Activated T-cell treated with anti-CD3 and anti-CD28 coated beads, Interleukin-2, amount 50 U/mL, for 24 hours (primary cell): Measurements from ENCODE around the gene RAMP3.
"Not testable (repeated sequence)": the region's sequence is repeated elsewhere in the genome, so short reads cannot be mapped to it uniquely, and the experiment has no call there.

Experiments
- DNase-seq: peaks from one replicate; pipeline ENCODE4 v3.0.0-alpha.2; 2020
- H3K27ac Mint-ChIP-seq: 2 replicates; pipeline ENCODE4 v1.8.0; 2020; ENCODE audit warnings: mild to moderate bottlenecking, mixed read lengths
- H3K27me3 Mint-ChIP-seq: 2 replicates; pipeline ENCODE4 v1.8.0; 2020; ENCODE audit warnings: mixed read lengths
- H3K36me3 Mint-ChIP-seq: 2 replicates; pipeline ENCODE4 v1.8.0; 2020; ENCODE audit warnings: low read depth, mixed read lengths
- H3K4me1 Mint-ChIP-seq: 2 replicates; pipeline ENCODE4 v1.8.0; 2020; ENCODE audit warnings: low read depth, mixed read lengths
- H3K4me3 Mint-ChIP-seq: 2 replicates; pipeline ENCODE4 v1.8.0; 2020; ENCODE audit warnings: mild to moderate bottlenecking, moderate library complexity, mixed read lengths
- H3K9me3 Mint-ChIP-seq: 2 replicates; pipeline ENCODE4 v1.8.0; 2020; ENCODE audit warnings: mixed read lengths

Gene RAMP3

GRCh38 chr7:45198986-45199385, 41.4 kb downstream of the RAMP3 start:
- no peak overlapping the region for H3K4me3 Mint-ChIP-seq
- H3K27ac Mint-ChIP-seq: no peak overlapping the region
- peaks cover 32% of the 10 kb centered on the region for H3K27me3 Mint-ChIP-seq
- no peaks in the 10 kb centered on the region for H3K36me3 Mint-ChIP-seq
- H3K4me1 Mint-ChIP-seq: peaks cover 46% of the 10 kb centered on the region
- no peaks in the 10 kb centered on the region for H3K9me3 Mint-ChIP-seq
- no peak for DNase-seq

GRCh38 chr7:45199506-45199905, 41.9 kb downstream of the RAMP3 start:
- H3K4me1 Mint-ChIP-seq: peaks cover 50% of the 10 kb centered on the region
- no peaks in the 10 kb centered on the region for H3K9me3 Mint-ChIP-seq
- DNase-seq: no peak
- no peaks in the 10 kb centered on the region for H3K36me3 Mint-ChIP-seq
- H3K4me3 Mint-ChIP-seq: no peak overlapping the region
- no peak overlapping the region for H3K27ac Mint-ChIP-seq
- peaks cover 28% of the 10 kb centered on the region for H3K27me3 Mint-ChIP-seq

- no peak overlapping the region for H3K4me3 Mint-ChIP-seq
- no peaks in the 10 kb centered on the region for H3K36me3 Mint-ChIP-seq
- peaks cover 39% of the 10 kb centered on the region for H3K4me1 Mint-ChIP-seq
- peaks cover 11% of the 10 kb centered on the region for H3K27me3 Mint-ChIP-seq
- no peak overlapping the region for H3K27ac Mint-ChIP-seq
- no peak for DNase-seq
- H3K9me3 Mint-ChIP-seq: no peaks in the 10 kb centered on the region
These were observed 45.0 kb downstream of the RAMP3 start for GRCh38 chr7:45202625-45203024.

- no peak for DNase-seq
- H3K4me1 Mint-ChIP-seq: peaks cover 38% of the 10 kb centered on the region
- H3K9me3 Mint-ChIP-seq: no peaks in the 10 kb centered on the region
- no peak overlapping the region for H3K27ac Mint-ChIP-seq
- H3K36me3 Mint-ChIP-seq: no peaks in the 10 kb centered on the region
- H3K4me3 Mint-ChIP-seq: no peak overlapping the region
- H3K27me3 Mint-ChIP-seq: peaks cover 9% of the 10 kb centered on the region
These were observed 45.4 kb downstream of the RAMP3 start for GRCh38 chr7:45203036-45203435.

- Mint-ChIP-seq H3K4me1 (peaks cover 38% of the 10 kb centered on the region), H3K27me3 (peaks cover 9% of the 10 kb centered on the region), H3K27ac (peak overlapping the region; percentile 71), H3K9me3 (no peaks in the 10 kb centered on the region), H3K36me3 (no peaks in the 10 kb centered on the region), H3K4me3 (no peak overlapping the region)
- no peak for DNase-seq
These were observed 45.9 kb downstream of the RAMP3 start for GRCh38 chr7:45203459-45203858.

GRCh38 chr7:45203936-45204445, 46.4 kb downstream of the RAMP3 start:
- peaks cover 34% of the 10 kb centered on the region for H3K4me1 Mint-ChIP-seq
- peak; percentile 42 for DNase-seq
- no peaks in the 10 kb centered on the region for H3K9me3 Mint-ChIP-seq
- H3K27ac Mint-ChIP-seq: peak overlapping the region; percentile 71
- H3K4me3 Mint-ChIP-seq: no peak overlapping the region
- peaks cover 13% of the 10 kb centered on the region for H3K27me3 Mint-ChIP-seq
- no peaks in the 10 kb centered on the region for H3K36me3 Mint-ChIP-seq

GRCh38 chr7:45206266-45206665, 48.7 kb downstream of the RAMP3 start:
- H3K9me3 Mint-ChIP-seq, H3K27ac Mint-ChIP-seq, DNase-seq, H3K4me3 Mint-ChIP-seq, H3K36me3 Mint-ChIP-seq: not testable (repeated sequence)
- H3K4me1 Mint-ChIP-seq: peaks cover 27% of the 10 kb centered on the region
- H3K27me3 Mint-ChIP-seq: peaks cover 17% of the 10 kb centered on the region

GRCh38 chr7:45209909-45210308, 52.3 kb downstream of the RAMP3 start:
- H3K27me3 Mint-ChIP-seq: peaks cover 43% of the 10 kb centered on the region
- not testable (repeated sequence) for H3K36me3 Mint-ChIP-seq, H3K9me3 Mint-ChIP-seq, DNase-seq, H3K27ac Mint-ChIP-seq, H3K4me3 Mint-ChIP-seq, H3K4me1 Mint-ChIP-seq

- Mint-ChIP-seq H3K27me3 (peaks cover 54% of the 10 kb centered on the region), H3K4me3 (no peak overlapping the region), H3K27ac (no peak overlapping the region), H3K4me1 (no peaks in the 10 kb centered on the region), H3K36me3 (no peaks in the 10 kb centered on the region), H3K9me3 (no peaks in the 10 kb centered on the region)
- no peak for DNase-seq
These were observed 53.5 kb downstream of the RAMP3 start for GRCh38 chr7:45211066-45211465.

GRCh38 chr7:45211958-45212357, 54.4 kb downstream of the RAMP3 start:
- DNase-seq: no peak
- Mint-ChIP-seq H3K27me3 (peaks cover 60% of the 10 kb centered on the region), H3K27ac (no peak overlapping the region), H3K4me3 (no peak overlapping the region), H3K4me1 (no peaks in the 10 kb centered on the region), H3K36me3 (no peaks in the 10 kb centered on the region), H3K9me3 (no peaks in the 10 kb centered on the region)

GRCh38 chr7:45212606-45213005, 55.0 kb downstream of the RAMP3 start:
- Mint-ChIP-seq H3K27me3 (peaks cover 66% of the 10 kb centered on the region), H3K4me3 (no peak overlapping the region), H3K36me3 (no peaks in the 10 kb centered on the region), H3K4me1 (no peaks in the 10 kb centered on the region), H3K27ac (no peak overlapping the region), H3K9me3 (no peaks in the 10 kb centered on the region)
- no peak for DNase-seq

- Mint-ChIP-seq H3K4me1 (no peaks in the 10 kb centered on the region), H3K9me3 (no peaks in the 10 kb centered on the region), H3K27me3 (peaks cover 65% of the 10 kb centered on the region), H3K27ac (no peak overlapping the region), H3K36me3 (no peaks in the 10 kb centered on the region), H3K4me3 (no peak overlapping the region)
- DNase-seq: no peak
These were observed 58.0 kb downstream of the RAMP3 start for GRCh38 chr7:45215601-45216062.

- no peaks in the 10 kb centered on the region for H3K36me3 Mint-ChIP-seq
- DNase-seq: no peak
- no peak overlapping the region for H3K27ac Mint-ChIP-seq
- no peaks in the 10 kb centered on the region for H3K4me1 Mint-ChIP-seq
- no peak overlapping the region for H3K4me3 Mint-ChIP-seq
- H3K27me3 Mint-ChIP-seq: peaks cover 64% of the 10 kb centered on the region
- no peaks in the 10 kb centered on the region for H3K9me3 Mint-ChIP-seq
These were observed 58.6 kb downstream of the RAMP3 start for GRCh38 chr7:45216181-45216580.

GRCh38 chr7:45216622-45217165, 59.1 kb downstream of the RAMP3 start:
- Mint-ChIP-seq H3K4me1 (no peaks in the 10 kb centered on the region), H3K27me3 (peaks cover 60% of the 10 kb centered on the region)

GRCh38 chr7:45217358-45217757, 59.8 kb downstream of the RAMP3 start:
- Mint-ChIP-seq H3K4me3 (no peak overlapping the region), H3K27me3 (peaks cover 58% of the 10 kb centered on the region), H3K36me3 (no peaks in the 10 kb centered on the region), H3K27ac (no peak overlapping the region), H3K4me1 (no peaks in the 10 kb centered on the region), H3K9me3 (no peaks in the 10 kb centered on the region)
- DNase-seq: no peak

More at GRCh38 chr7:45216622-45217165, 59.1 kb downstream of the RAMP3 start:
- no peak overlapping the region for H3K4me3 Mint-ChIP-seq
- H3K27ac Mint-ChIP-seq: no peak overlapping the region
- no peaks in the 10 kb centered on the region for H3K36me3 Mint-ChIP-seq
- no peak for DNase-seq
- H3K9me3 Mint-ChIP-seq: no peaks in the 10 kb centered on the region

- H3K4me1 Mint-ChIP-seq: no peaks in the 10 kb centered on the region
- peaks cover 52% of the 10 kb centered on the region for H3K27me3 Mint-ChIP-seq
- H3K4me3 Mint-ChIP-seq: no peak overlapping the region
These were observed 61.5 kb downstream of the RAMP3 start for GRCh38 chr7:45219130-45219529.

More at GRCh38 chr7:45219130-45219529, 61.5 kb downstream of the RAMP3 start:
- H3K36me3 Mint-ChIP-seq: no peaks in the 10 kb centered on the region
- no peak overlapping the region for H3K27ac Mint-ChIP-seq
- no peaks in the 10 kb centered on the region for H3K9me3 Mint-ChIP-seq
- no peak for DNase-seq
